ENCODE results near the gene ITGBL1.
"Not testable (repeated sequence)": the region's sequence is repeated elsewhere in the genome, so short reads cannot be mapped to it uniquely, and the experiment has no call there.

Gene ITGBL1

DNA sequence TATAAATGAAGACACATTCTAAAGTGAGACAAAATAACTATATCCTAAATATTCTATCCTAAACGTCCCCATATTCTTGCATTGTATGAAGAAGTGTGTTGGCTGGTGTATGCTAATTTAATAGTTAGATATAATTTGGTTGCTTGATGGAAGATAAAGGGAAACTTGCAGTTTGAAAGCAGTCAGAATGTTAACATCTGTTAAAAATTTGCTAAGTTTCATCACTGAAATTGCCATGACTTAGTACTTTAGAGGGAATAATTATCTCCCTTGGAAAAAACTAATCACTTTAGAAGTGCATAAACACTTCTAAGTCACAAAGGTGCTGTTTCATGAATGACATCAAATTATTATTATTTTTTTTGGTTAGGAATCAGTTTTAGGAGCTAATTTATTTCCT lies 61.6 kb downstream of the ITGBL1 start:
- DNase-seq, result no peak

DNA sequence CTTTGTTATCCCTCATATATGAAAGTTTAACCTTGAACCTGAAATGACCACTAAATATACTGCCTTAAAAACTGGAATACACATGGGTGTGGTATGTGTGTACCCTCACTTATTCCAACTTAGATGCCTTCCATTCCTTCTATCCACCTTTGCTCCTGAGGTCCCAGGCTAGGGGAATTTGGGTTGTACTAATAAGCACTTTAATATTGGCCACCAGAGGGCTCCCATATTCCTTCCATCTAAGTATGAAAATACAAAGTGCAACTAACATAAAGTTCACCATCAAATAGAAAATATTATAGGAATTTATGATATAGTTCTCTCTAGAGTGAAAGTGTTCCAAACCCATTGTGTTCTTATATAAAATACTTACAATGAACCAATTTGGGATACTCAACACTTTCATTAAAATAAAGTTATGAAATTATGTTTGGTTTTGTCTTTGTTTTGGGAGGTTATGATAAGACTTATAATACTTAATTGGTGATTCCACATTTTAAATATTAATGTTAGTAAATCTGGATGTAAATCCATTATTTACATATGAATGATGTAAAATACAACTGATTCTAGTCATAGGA lies 62.3 kb downstream of the ITGBL1 start:
- peak; percentile 53 to 90 (median 74) for DNase-seq

DNA sequence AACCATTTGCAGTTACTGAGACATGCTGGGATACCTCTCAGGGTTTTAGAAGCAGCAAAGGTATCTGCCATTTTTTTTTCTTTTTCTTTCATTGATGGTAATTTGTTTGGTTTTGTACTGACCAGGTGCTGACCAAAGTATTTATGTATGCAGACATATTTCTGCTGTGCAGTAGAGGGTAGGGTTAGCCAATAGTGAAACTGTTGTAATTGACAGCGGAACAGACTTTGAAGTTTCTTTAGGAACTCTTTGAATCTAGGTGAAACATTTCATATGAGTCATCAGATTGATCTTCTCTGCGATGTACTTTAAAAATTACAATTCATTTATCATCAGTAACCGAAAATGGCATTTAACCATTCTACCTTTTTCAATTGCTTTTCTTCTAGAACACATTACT lies 63.0 kb downstream of the ITGBL1 start:
- no peak for DNase-seq

DNA sequence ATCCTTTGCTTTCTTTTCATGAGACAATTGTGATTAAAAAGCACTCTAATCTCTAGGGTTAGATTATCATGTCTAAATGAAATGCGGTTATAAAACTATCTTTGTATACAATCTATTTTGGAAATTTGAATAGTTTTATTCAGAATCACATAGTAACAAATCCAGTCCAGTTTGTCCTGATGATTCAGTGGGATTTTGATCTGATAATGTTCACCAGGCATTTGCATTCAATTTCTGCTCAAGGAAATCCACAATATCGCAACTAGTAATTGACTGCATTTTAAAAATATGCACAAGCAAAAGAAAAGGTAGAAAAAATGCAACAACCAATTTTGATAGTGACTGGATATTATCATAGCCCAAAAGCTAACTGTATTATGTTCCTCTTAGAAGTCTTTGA lies 63.8 kb downstream of the ITGBL1 start:
- DNase-seq, result no peak

DNA sequence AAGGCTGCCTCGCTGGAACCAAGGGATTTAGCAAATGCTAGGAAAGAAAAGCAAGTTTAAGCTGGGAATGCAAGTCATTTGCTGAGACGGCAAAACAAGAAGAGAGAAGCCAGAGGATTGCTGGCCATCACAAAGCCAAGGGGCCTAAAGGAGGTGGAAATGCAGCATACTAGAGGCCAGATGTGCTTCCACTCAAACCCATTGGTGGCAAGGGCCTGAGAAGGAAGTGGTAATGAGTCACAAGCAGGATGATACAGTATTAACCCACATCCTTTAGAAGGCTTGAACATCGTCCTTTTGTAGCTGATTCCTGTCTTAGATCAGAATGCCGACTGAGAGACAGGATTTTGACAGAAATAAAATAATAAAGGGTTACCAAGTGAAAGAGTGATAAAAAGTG lies 68.2 kb downstream of the ITGBL1 start:
- no peak for DNase-seq

DNA sequence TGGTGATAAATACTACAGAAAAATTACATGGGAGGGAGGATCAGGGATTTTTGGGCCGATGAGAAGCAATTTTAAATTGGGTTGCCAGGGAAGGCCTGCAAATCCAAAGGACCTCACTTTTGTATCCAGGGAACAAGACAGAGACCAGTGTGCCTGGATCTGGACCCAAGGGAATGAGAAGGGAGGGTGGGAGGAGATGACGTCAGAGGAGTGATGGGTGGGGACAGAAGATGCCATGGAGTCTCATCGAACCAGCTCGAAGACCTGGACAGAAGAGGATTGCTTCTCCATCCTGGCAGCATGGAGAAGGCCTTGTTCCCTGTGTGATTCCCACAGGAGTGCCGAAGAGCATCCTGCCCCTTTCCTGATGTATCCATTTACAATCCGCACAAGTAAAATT lies 68.9 kb downstream of the ITGBL1 start:
- no peak for DNase-seq

DNA sequence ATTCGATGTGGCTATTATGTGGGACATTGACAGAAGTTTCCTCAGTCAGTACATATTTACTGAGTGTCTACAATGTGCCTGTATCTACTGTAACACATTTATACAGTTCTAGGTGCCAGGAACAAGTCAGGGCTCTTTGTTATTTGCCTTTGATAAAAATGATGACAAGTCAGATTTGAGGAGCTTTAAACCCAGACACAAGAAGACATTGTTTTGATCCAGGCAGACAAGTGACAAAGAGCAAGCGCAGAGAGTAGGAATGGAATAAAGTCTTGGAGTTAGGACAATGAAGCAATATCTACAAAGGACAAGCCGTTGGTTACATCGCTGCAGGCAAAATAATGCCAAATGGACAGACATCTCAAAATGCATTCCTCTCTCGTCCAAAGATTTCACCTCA lies 70.1 kb downstream of the ITGBL1 start:
- DNase-seq, result no peak

DNA sequence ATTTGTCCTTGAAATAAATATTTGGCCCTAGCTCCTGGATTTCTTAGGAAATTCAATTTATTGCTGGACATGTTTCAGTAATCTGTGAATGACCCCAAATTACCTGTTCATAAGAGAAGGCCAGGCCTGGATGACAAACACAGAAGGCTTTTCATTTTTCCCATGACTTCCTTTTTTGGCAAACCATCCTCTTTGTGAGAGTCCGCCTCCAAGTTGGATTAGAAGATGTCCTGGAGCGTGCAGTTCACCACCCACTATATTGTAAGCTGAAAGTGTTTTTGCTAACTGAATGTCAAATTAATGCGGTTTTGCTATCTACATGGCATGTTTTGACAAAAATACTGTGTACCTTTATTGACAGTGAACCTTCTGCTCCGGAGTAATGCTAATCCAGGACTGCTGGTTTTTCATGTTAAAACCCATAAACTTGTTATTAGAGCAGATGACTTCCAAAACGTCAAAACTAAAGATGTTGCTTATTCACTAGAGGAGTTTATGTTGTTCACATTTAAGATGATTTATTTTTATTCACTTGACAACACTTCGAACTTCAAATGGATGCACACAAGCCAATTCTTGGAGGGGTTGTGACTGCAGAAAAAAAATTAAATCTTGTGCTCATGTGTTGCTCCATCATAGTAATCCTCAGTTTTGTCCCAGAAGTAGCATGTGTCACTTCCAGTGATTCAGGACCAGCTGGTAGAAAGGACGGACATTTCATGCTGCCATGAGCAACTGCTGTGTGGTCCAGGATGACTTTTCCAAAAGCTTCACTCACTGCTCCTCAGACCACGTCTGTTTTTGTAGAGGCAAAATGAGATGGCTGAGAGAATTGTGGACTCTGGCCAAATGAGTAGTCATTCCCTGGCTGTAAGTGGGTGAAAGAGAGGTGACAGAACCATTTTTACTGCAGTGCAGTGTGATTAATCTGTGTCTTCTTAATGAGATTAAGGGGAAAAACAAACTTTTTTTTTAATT lies 71.0 kb downstream of the ITGBL1 start:
- DNase-seq, result no peak

DNA sequence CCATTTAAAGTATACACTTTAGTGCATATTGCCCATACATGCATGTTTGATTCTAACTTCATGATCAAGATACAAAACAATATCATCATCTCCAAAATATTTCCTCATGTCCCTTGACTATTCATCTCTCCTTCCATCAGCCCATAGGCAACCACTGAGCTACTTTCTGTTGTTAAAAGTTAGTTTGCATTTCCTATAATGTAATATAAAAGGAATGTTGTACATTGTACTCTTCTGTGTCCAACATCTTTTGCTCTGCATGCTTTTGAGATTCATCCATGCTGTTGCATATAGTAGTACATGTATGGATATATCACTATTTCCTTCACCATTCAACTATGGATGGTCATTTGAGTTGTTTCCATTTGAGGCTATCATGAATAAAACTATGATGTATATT lies 74.7 kb downstream of the ITGBL1 start:
- DNase-seq, result no peak

DNA sequence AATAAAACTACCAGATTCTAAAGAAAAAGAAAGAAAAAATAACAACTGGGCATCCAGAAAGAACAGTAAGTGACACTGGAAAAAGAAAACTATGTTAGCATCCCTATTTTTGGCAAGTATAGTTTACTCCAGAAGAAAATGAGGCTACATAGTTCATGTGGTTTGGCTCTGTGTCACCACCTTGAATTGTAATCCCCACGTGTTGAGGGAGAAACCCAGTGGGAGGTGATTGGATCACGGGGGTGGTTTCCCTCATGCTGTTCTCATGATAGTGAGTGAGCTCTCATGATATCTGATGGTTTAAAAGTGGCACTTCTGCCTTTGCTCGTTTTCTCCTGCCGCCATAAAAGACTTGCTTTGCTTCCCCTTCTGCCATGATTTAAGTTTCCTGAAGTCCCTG lies 76.9 kb downstream of the ITGBL1 start:
- DNase-seq, result no peak

DNA sequence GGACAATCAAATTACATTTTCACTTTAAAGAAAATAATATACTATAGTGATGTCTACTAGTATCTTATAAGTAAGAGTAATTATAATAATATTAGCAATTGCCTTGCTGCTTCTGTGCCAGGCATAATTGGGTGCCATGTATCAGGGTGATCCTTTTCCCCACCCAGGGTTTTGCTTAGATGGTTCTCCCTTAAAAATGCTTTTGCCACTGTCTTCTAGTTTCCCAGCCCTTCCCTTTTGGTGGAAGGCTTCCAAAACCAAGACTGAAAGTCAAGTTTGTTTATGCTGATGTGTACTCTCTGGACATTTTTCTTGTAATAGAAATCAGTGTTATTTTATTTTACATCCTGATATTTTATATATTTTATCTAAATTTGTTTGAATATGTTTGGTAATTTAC lies 77.8 kb downstream of the ITGBL1 start:
- DNase-seq, result no peak

DNA sequence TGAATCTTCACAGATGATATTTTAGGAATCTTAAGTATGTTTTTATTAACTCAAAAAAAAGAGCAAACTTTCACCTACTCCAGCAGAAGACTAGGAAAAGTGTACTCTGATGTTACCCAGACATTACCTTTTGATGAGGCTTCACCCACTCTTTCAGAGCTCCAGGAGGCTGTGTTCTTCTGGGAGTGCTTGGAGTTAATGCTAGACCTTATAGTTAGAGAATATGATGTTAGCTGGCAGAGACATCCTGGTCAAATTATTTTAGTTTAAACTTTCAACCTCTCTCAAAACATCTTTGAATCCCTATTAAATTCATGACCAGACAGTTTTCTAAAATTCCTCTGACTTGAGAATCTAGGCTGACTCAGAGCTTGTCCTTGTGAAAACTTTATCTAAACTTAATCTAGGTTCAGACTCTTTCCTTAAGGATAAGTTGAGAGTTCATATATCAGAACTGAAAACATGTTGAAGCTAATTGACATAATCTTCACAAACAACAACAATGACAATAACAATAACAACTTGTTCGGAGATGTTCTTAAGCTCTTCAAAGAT lies 82.8 kb downstream of the ITGBL1 start:
- DNase-seq, result no peak

DNA sequence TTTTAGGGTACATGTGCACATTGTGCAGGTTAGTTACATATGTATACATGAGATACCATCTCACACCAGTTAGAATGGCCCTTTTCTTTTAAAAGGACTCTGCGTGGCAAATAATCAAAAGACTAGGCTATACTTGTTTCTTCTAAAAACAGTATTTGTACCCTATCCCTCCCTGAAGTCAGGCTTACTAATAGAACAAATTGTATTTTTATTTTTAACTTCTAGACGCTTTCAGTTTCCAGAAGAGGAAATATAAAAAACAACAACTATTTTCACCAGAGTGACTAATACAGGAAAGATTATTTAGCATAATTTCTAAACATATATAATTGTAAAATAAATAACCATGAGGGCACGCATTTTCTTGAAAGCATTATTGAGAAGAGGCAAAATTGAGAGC lies 83.6 kb downstream of the ITGBL1 start:
- DNase-seq, result no peak

DNA sequence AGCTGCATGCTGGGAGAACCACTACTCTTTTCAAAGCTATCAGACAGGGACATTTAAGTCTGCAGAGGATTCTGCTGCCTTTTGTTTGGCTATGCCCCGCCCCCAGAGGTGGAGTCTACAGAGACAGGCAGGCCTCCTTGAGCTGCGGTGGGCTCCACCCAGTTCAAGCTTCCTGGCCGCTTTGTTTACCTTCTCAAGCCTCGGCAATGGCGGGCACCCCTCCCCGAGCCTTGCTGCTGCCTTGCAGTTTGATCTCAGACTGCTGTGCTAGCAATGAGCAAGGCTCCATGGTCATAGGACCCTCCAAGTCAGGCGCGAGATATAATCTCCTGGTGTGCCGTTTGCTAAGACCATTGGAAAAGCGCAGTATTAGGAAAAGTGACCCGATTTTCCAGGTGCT lies 92.1 kb downstream of the ITGBL1 start:
- not testable (repeated sequence) for DNase-seq

DNA sequence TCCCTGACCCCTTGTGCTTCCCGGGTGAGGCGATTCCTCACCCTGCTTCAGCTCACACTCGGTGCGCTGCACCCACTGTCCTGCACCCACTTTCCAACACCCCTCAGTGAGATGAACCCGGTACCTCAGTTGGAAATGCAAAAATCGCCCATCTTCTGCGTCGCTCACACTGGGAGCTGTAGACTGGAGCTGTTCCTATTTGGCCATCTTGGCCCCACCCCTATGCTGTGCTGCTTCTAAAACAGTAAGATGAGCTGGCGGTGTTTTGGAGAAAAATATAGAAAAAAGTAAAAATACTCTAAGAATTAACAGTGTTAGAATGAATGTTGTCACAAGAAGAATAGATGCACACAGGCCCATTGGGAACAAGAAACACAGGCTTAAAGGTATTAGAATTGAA lies 92.5 kb downstream of the ITGBL1 start:
- no peak for DNase-seq

DNA sequence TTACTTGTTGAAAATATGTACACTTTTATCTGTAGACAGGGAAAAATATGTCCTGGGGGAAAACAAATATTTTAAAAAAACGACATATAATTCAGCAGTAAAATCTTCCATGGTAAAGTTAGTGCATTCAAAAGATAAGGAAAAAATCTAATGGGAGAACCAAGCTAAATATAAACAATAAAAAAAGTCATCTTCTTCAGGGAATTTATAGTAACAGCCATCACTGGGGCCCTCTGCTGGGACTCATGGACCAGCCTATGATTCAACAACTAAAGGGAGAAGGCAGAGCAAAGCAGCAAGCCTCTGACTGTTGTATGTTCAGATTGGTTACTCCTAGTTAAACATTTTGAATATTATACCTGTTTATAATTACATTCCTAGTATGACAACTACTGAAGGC lies 93.0 kb downstream of the ITGBL1 start:
- no peak for DNase-seq

DNA sequence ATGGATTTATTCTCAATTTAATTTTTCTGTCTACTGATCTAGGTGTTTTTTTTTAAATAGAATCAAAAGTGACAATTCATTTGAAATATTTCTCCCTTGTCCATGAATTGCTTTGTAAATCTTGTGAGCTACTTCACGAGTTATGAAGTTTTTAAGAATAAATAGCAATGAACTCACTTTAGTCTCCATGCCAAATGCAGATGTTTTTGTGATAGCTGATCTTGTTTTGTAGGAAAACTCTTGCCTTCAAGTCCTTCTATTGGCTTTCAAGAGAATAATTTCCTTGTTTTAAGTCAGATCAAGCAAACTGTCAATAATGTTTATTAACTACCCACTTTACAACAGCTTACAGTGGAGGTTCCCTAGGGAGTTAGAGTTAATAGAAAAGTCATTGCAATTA lies 99.8 kb downstream of the ITGBL1 start:
- no peak for DNase-seq

DNA sequence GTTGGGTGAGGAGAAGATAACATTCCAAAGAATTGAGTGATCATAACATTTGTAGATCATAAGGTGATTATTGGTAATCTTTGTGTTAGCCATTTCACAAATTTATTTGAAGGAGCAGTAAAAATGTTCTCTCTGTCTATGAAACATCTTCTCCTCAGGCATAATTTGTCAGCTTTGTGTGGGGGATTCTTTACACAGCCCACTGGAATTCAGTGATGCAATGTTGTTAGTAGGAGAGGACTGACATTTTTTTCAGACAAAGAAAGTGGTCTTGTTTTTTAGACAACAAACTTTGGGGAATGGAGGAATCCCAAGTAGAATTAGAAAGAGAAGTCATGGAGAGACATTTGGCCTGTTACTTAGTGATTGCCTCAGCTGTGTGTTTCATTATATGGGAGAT lies 100.3 kb downstream of the ITGBL1 start:
- no peak for DNase-seq

DNA sequence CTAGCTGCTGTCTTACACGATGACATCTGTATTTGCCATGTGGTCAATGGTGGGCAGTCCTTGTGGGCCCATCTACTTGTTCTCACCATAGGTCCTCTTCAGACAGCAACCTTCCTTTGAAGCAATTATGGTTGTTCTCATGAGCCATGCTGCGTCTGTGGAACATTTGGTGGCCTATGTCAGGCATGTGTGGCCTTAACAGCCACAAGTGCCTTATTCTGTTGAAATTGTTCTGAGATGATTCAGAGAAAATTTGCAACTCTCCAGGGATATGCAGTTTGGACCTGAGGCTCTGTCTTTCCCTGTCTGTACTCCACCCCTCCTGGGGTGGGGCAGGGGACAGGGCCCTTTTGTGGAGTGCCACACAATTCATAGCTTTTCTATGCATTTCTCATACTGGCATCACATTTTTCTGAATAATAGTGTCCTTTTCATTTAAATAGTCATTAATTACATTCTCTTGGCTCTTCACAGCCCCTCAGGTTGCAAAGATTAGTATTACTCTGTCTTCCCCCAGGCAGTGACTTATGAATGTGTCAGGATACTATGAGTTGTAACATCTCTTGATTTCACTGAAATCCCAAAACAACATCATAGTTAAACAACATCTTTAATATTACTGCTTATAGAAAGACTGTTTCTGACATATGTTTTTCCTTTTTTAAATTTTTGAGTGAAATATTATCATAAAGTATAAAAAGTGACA lies 102.1 kb downstream of the ITGBL1 start:
- no peak for DNase-seq

DNA sequence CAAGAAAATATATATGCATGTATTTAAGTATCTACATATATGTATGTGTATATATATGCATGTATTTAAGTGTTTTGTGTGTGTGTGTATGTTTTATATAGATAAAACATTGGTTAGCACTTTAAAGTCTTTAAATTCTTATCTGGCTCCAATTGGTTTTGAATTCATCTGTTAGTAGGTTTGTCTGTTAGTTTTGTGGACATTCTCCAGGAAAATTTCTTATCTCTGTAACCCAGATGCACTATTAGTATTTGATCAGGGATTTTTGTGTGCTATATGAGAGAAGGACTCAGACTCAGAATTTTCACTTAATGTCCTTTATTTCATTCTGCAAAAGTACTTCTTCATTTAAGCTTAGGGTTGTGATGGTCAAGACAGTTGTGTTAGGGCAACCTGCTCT lies 103.1 kb downstream of the ITGBL1 start:
- DNase-seq, result no peak

DNA sequence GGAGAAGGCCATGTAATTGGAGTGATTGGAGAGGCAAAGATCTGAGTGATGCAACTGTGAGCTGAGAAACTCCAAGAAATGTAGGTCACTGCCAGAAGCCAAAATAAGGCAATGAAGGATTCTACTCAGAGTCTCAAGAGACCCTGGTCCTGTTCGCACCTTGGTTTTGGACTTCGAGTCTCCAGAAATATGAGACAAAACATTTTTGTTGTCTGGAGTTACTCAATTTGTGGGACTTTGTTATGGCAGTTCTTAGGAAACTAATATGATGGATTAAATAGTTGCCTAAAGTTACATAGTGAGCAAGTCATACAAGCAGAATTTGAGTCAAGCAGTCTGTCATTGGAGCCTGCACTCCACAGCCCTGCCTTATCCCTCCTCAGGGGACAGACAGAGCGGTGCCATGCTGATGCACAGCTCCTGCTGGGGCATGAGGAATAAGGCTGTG lies 104.2 kb downstream of the ITGBL1 start:
- DNase-seq, result peak in 1 of 3 experiments; percentile 11

DNA sequence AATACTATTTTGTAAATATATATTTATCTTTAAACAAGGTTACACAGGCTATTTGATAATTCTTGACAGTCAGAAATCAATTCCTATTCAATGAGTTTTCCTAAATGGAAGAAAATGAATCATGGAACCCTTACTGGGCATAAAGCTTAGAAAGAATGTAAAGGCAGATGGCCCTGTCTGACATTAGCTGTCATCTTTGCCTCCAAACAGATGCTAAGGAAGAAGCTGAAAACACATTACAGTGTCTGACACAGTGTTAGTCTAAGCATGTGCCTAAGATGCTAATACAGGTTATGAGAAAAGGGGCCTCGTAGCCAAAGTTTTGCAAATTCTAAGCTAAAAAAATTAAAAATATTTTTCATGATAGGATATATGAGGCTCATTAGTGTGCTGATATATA lies 112.8 kb downstream of the ITGBL1 start:
- no peak for DNase-seq

DNA sequence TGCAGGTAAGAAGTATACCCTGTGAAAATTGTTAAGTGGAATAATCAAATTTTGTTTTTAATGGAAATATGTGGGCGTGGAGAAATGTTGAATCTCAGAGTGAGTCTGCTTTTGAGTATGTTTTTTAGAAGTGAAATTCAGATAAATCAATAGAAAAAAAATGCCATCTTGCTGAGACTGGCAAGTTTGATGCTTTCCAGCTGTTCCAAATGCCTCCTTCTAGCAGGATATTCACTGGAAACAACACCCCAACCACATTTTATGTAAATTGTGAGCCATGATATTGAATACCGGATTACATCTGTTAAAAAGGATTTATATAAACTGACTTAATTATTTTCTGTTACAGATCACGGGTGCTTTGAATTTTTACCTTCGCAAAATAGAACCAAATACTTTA lies 115.4 kb downstream of the ITGBL1 start:
- no peak for DNase-seq

DNA sequence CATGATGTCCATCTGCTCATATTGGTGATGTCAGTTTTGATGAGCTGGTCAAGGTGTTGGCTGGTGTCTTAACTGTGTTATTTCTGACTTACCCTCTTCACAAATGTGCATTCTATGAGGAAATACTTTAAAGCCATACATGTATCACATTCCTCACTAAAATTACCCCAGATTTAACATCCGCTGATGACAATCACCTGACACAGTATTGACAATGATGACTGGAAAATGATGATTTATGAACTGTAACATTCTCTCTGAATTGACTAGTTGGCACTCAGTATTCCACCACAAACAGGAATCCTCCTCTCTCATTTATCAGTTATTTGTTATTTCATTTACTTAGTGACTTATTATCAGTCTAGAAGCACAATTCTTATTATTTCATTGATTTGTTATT lies 117.3 kb downstream of the ITGBL1 start:
- no peak for DNase-seq
